Coronary artery (tissue), 2 donors: Measurements from ENCODE around the gene SLC2A4RG.

Experiments
- DNase-seq: peaks from one replicate; pipeline ENCODE4 v3.0.0-alpha.2; 2017; ENCODE audit warnings: low spot score
- H3K27ac ChIP-seq, 2 donors: fragments of 200-600 bp; sonication (generic); one replicate each; pipeline ENCODE4 v1.5.1; 2016 to 2019
- H3K4me3 ChIP-seq: fragments of 200-600 bp; sonication (generic); 2 replicates; pipeline ENCODE4 v1.5.1; 2016; ENCODE audit warnings: mild to moderate bottlenecking, moderate library complexity
- TF ChIP-seq, protein P1 (sequence below): fragments of 200-600 bp; sonication (generic); IDR thresholded peaks from one replicate; pipeline ENCODE4 v1.5.1; 2019; ENCODE audit warnings: antibody characterized with exemption

The SLC2A4RG gene

DNA sequence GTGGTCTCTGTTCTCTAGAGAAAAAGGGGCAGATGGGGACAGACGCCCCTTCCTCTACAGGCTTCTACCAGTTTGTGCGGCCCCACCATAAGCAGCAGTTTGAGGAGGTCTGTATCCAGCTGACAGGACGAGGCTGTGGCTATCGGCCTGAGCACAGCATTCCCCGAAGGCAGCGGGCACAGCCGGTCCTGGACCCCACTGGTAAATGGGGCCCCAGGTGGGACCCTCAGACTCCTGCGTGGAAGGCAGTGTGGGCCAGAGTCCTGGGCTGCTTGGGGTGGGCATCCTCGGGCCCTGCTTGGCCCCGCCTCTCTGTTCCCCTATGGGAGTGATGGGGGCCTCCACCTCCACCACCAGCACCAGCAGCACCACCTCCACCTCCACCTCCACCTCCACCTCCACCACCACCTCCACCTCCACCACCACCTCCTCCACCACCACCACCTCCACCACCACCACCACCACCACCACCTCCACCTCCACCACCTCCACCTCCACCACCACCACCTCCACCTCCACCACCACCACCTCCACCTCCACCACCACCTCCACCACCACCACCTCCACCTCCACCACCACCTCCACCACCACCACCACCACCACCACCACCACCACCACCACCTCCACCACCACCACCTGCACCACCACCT, 46.4 kb upstream of the SLC2A4RG start:
- Histone ChIP-seq H3K4me3 (no peak overlapping the region), H3K27ac (no peak overlapping the region)
- TF ChIP-seq, protein P1, sequence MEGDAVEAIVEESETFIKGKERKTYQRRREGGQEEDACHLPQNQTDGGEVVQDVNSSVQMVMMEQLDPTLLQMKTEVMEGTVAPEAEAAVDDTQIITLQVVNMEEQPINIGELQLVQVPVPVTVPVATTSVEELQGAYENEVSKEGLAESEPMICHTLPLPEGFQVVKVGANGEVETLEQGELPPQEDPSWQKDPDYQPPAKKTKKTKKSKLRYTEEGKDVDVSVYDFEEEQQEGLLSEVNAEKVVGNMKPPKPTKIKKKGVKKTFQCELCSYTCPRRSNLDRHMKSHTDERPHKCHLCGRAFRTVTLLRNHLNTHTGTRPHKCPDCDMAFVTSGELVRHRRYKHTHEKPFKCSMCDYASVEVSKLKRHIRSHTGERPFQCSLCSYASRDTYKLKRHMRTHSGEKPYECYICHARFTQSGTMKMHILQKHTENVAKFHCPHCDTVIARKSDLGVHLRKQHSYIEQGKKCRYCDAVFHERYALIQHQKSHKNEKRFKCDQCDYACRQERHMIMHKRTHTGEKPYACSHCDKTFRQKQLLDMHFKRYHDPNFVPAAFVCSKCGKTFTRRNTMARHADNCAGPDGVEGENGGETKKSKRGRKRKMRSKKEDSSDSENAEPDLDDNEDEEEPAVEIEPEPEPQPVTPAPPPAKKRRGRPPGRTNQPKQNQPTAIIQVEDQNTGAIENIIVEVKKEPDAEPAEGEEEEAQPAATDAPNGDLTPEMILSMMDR: no peak
- no peak for DNase-seq

DNA sequence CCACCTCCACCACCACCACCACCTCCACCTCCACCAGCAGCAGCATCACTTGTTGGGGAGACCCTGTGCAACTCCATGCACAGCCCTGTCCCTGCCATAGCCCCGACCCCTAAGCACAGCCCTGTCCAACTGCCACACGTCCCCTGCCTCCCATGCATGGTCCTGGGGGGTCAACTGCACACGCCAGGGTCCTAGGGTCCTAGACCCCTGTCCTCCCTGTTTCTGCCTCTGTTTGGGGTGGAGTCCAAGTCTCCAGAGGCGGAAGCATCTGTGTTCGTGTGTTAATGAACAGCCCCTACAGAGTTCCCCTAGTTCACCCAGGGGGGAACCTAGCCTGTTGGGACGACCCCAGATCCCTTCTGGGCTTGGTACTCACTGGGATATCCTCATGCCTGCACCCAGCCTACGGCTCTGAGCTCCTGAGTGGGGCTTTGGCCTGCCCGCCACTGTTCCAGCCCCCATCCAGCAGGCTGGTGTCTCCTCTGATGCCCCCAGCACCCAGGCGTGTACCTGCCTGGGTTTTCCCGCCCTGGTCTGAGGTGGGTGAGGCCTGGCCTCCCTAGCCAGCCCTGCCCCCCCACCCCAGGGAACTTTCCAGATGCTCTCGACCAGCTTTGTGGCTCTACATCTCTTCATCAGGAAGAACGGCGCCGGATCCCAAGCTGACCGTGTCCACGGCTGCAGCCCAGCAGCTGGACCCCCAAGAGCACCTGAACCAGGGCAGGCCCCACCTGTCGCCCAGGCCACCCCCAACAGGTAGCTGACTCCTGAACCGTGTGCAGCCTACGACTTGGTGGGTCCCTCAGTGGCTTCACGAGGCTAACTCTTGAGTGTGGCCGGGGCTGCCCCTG, 45.6 kb upstream of the SLC2A4RG start:
- H3K27ac ChIP-seq: no peak overlapping the region
- H3K4me3 ChIP-seq: no peak overlapping the region
- DNase-seq: peak; percentile 69
- TF ChIP-seq, protein P1: no peak

DNA sequence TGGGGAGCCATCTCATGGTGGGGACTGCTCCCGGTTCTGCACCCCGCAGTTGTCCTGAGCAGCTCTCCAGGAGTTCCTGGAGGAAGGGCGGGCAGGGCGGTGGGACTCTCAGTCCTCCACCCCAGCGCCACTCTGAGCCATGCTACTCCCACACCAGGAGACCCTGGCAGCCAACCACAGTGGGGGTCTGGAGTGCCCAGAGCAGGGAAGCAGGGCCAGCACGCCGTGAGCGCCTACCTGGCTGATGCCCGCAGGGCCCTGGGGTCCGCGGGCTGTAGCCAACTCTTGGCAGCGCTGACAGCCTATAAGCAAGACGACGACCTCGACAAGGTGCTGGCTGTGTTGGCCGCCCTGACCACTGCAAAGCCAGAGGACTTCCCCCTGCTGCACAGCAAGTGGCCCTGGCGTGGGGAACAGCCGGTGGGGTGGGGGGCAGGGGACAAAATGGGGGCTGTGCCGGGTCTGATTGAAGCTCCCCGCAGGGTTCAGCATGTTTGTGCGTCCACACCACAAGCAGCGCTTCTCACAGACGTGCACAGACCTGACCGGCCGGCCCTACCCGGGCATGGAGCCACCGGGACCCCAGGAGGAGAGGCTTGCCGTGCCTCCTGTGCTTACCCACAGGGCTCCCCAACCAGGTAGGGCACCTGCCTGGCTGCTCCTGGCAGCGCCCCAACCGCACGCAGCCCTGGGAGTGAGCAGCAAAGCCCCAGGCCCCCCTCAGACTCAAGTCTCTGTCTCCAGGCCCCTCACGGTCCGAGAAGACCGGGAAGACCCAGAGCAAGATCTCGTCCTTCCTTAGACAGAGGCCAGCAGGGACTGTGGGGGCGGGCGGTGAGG, 44.8 kb upstream of the SLC2A4RG start:
- TF ChIP-seq, protein P1: no peak
- Histone ChIP-seq H3K4me3 (no peak overlapping the region), H3K27ac (peak overlapping the region in 1 of 2 donors; percentile 31)
- peak; percentile 74 for DNase-seq

DNA sequence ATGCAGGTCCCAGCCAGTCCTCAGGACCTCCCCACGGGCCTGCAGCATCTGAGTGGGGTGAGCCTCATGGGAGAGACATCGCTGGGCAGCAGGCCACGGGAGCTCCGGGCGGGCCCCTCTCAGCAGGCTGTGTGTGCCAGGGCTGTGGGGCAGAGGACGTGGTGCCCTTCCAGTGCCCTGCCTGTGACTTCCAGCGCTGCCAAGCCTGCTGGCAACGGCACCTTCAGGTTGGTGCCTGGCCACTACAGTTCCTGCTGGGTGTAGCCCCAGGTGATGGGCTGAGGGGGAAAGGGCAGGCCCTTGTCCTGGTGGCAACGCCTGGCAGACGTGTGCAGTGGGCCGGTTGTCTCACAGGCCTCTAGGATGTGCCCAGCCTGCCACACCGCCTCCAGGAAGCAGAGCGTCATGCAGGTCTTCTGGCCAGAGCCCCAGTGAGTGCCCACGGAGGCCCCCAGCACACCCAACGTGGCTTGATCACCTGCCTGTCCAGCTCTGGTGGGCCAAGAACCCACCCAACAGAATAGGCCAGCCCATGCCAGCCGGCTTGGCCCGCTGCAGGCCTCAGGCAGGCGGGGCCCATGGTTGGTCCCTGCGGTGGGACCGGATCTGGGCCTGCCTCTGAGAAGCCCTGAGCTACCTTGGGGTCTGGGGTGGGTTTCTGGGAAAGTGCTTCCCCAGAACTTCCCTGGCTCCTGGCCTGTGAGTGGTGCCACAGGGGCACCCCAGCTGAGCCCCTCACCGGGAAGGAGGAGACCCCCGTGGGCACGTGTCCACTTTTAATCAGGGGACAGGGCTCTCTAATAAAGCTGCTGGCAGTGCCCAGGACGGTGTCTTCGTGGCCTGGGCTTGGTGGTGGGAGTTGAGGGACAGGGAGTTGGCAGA, 43.9 kb upstream of the SLC2A4RG start:
- TF ChIP-seq, protein P1: no peak
- peak overlapping the region in 1 of 2 donors; percentile 56 for H3K27ac ChIP-seq
- no peak overlapping the region for H3K4me3 ChIP-seq
- peak; percentile 70 for DNase-seq

DNA sequence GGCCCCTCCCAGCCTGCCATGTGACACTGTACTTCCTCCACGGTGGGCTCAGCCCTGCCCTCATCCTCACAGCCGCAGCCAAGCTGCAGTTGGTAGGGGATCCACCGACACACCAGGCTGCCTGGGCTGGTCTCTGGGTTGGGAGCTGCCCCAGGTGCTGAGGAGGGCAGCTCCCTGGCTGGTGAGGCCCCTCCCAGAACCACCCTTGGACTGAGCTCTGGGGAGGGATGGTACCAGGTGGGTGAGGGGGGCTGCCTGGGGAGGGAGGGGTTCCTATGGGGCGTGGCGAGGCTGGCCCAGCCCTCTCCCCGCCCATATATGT, 43.3 kb upstream of the SLC2A4RG start:
- no peak for DNase-seq
- Histone ChIP-seq H3K4me3 (peak overlapping the region; percentile 47), H3K27ac (peak overlapping the region in 1 of 2 donors; percentile 56)
- TF ChIP-seq, protein P1: no peak

DNA sequence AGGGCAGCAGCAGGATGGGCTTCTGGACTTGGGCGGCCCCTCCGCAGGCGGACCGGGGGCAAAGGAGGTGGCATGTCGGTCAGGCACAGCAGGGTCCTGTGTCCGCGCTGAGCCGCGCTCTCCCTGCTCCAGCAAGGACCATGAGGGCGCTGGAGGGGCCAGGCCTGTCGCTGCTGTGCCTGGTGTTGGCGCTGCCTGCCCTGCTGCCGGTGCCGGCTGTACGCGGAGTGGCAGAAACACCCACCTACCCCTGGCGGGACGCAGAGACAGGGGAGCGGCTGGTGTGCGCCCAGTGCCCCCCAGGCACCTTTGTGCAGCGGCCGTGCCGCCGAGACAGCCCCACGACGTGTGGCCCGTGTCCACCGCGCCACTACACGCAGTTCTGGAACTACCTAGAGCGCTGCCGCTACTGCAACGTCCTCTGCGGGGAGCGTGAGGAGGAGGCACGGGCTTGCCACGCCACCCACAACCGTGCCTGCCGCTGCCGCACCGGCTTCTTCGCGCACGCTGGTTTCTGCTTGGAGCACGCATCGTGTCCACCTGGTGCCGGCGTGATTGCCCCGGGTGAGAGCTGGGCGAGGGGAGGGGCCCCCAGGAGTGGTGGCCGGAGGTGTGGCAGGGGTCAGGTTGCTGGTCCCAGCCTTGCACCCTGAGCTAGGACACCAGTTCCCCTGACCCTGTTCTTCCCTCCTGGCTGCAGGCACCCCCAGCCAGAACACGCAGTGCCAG, 42.8 kb upstream of the SLC2A4RG start, which contains the start of gene TNFRSF6B:
Gene TNFRSF6B (plus strand): TSS at position 25 of the 729 bp plus-strand sequence. CDS start 116 bp downstream, at position 141.
- Histone ChIP-seq H3K4me3 (peak within 1 kb of the TSS; percentile 47), H3K27ac (peak within 1 kb of the TSS in 1 of 2 donors; percentile 56)
- peak; percentile 73 for DNase-seq
- TF ChIP-seq, protein P1: no peak
